ENCODE data around the gene DNAAF2.

- no peak for TF ChIP-seq EZH2 (IDR thresholded peaks at IDR 0.05; ENCODE audit: borderline replicate concordance, insufficient read depth, low read depth, low read length, poor library complexity, severe bottlenecking)
- no peak for TF ChIP-seq CTCF (IDR thresholded peaks at IDR 0.05)
Observed at GRCh38 chr14:49585803-49586672, 49.0 kb downstream of the DNAAF2 start, which contains the start of gene RPS29.

All from B cell (primary cell).